RWPE1 (cell line): ENCODE results near the gene FOXP2.
A peak's percentile ranks its signal among the peaks of the same experiment; 100 is the strongest.

Source experiments
- CTCF ChIA-PET: fragments of 350-600 bp; sonication (Branson Sonifier 250); formaldehyde crosslinking; extraction: SDS; loops from one replicate; lab custom pipeline; 2021; lab: Yijun Ruan, JAX
- POLR2A ChIA-PET: fragments of 400-600 bp; formaldehyde crosslinking; extraction: SDS; loops from one replicate; lab custom pipeline; 2020; ENCODE audit warnings: antibody characterized with exemption; ENCODE audit not compliant: low non-redundant PET; lab: Yijun Ruan, JAX
- DNase-seq: peaks from one replicate; pipeline ENCODE4 v3.0.0; 2012; ENCODE audit warnings: low spot score
- H3K27ac ChIP-seq: fragments of 450-650 bp; 2 replicates; pipeline ENCODE4 v1.5.1; 2017
- CTCF ChIP-seq: fragments of 450-650 bp; conservative IDR thresholded peaks from 2 replicates; pipeline ENCODE4 v1.5.1; 2017; ENCODE audit warnings: low read depth, mild to moderate bottlenecking

The FOXP2 gene

GRCh38 chr7:114459574-114459973 lies 45.0 kb downstream of the FOXP2 start:
- CTCF ChIA-PET, result no interaction called here
- TF ChIP-seq CTCF, result no peak
- no peak for DNase-seq
- H3K27ac ChIP-seq, result no peak overlapping the region
- POLR2A ChIA-PET, result no interaction called here

- ChIA-PET POLR2A (no interaction called here), CTCF (interaction anchor here (0.5 kb wide), 1 partner anchor 1344 kb away, joined by 3 read pairs; no protein-coding TSS in a partner anchor)
- no peak for TF ChIP-seq CTCF
- DNase-seq, result no peak
- no peak overlapping the region for H3K27ac ChIP-seq
Observed at GRCh38 chr7:114460021-114460420, 45.4 kb downstream of the FOXP2 start.

- POLR2A ChIA-PET, result no interaction called here
- DNase-seq, result no peak
- H3K27ac ChIP-seq, result no peak overlapping the region
- CTCF ChIA-PET, result no interaction called here
- TF ChIP-seq CTCF, result no peak
Observed at GRCh38 chr7:114466917-114467316, 52.3 kb downstream of the FOXP2 start.

- no peak overlapping the region for H3K27ac ChIP-seq
- no peak for DNase-seq
- ChIA-PET CTCF (no interaction called here), POLR2A (no interaction called here)
- no peak for TF ChIP-seq CTCF
Observed at GRCh38 chr7:114468844-114469243, 54.2 kb downstream of the FOXP2 start.

- POLR2A ChIA-PET, result no interaction called here
- no peak for DNase-seq
- no peak overlapping the region for H3K27ac ChIP-seq
- CTCF ChIA-PET, result no interaction called here
- TF ChIP-seq CTCF, result no peak
Observed at GRCh38 chr7:114472896-114473512, 58.4 kb downstream of the FOXP2 start.

- DNase-seq, result no peak
- no peak overlapping the region for H3K27ac ChIP-seq
- CTCF ChIA-PET, result no interaction called here
- POLR2A ChIA-PET, result no interaction called here
- no peak for TF ChIP-seq CTCF
Observed at GRCh38 chr7:114478384-114478783, 63.8 kb downstream of the FOXP2 start.

- no peak overlapping the region for H3K27ac ChIP-seq
- TF ChIP-seq CTCF, result no peak
- DNase-seq, result peak; percentile 11
- ChIA-PET POLR2A (no interaction called here), CTCF (no interaction called here)
Observed at GRCh38 chr7:114481999-114482398, 67.4 kb downstream of the FOXP2 start.
